Panc1 (cell line): ENCODE results near the gene CAV1. TPM values are rescaled to one million over a fixed set of nuclear protein-coding genes. Genes with fewer than 3 reads are reported as not detected.

Experiments used
- ATAC-seq: fragments of 200-7000 bp; cut with Tn5 transposase; 2 replicates; pipeline ENCODE4 v1.9.1; 2020; ENCODE audit warnings: mild to moderate bottlenecking, moderate library complexity
- BruUV-seq: library from RNA; stranded (reverse); fragments of 400-500 nt; replicated peaks from 2 replicates; lab custom pipeline; 2021; lab: Mats Ljungman, UMichigan
- CTCF ChIA-PET: fragments of 300-600 bp; sonication (Branson Sonifier 250); formaldehyde crosslinking; loops from one replicate; lab custom pipeline; 2022; ENCODE audit warnings: antibody characterized with exemption; lab: Charles Lee
- POLR2A ChIA-PET: fragments of 300-600 bp; sonication (Branson Sonifier 250); formaldehyde crosslinking; loops from one replicate; lab custom pipeline; 2022; ENCODE audit warnings: antibody characterized with exemption; lab: Charles Lee
- DNase-seq: peaks from one replicate; pipeline ENCODE4 v3.0.0-alpha.2; 2010; ENCODE audit warnings: low read depth, low spot score
- H3K27ac ChIP-seq: 2 replicates; pipeline ENCODE4 v1.5.1; 2011; ENCODE audit warnings: mild to moderate bottlenecking, low read length, inconsistent platforms
- H3K27me3 ChIP-seq: fragments of 200-500 bp; sonication (Bioruptor generic); 2 replicates; pipeline ENCODE4 v1.6.0; 2014; ENCODE audit warnings: low read length, inconsistent platforms; ENCODE audit not compliant: control insufficient read depth, insufficient read depth
- H3K36me3 ChIP-seq: fragments of 200-500 bp; sonication (Bioruptor generic); 2 replicates; pipeline ENCODE4 v1.5.1; 2014; ENCODE audit warnings: inconsistent platforms, mild to moderate bottlenecking, low read length, moderate library complexity; ENCODE audit not compliant: control insufficient read depth, insufficient read depth
- H3K4me1 ChIP-seq: 2 replicates; pipeline ENCODE4 v1.5.1; 2011; ENCODE audit warnings: inconsistent platforms, mild to moderate bottlenecking, low read length, moderate library complexity; ENCODE audit not compliant: control insufficient read depth, insufficient read depth
- H3K4me3 ChIP-seq, 2 experiments: 2 replicates each; pipeline ENCODE4 v1.5.1; 2011 to 2012; ENCODE audit warnings: low read depth in 2 of 2, low read length in 2 of 2, mild to moderate bottlenecking in 2 of 2, inconsistent platforms in 1 of 2, moderate library complexity in 1 of 2
- H3K9me3 ChIP-seq: fragments of 200-500 bp; sonication (Bioruptor generic); 2 replicates; pipeline ENCODE4 v1.5.1; 2014; ENCODE audit warnings: low read depth, mild to moderate bottlenecking, inconsistent platforms, low read length, moderate library complexity; ENCODE audit not compliant: control insufficient read depth, insufficient read depth
- POLR2AphosphoS5 ChIP-seq: IDR thresholded peaks from 2 replicates; pipeline ENCODE4 v1.6.1; 2012; ENCODE audit warnings: mild to moderate bottlenecking, low read depth, low read length, moderate library complexity
- SIN3A ChIP-seq: IDR thresholded peaks from 2 replicates; pipeline ENCODE4 v1.6.1; 2012; ENCODE audit warnings: low read depth, mild to moderate bottlenecking, low read length, moderate library complexity, borderline replicate concordance; ENCODE audit not compliant: insufficient read depth
- TCF7L2 ChIP-seq: IDR thresholded peaks from 2 replicates; pipeline ENCODE4 v1.6.1; 2011; ENCODE audit warnings: mild to moderate bottlenecking, low read depth, low read length, inconsistent platforms
- in situ Hi-C: cut with HindIII; loops from 2 replicates; pipeline ENCODE4 v1.10.0; 2016; ENCODE audit warnings: low sequenced_read_pairs, low pct_unique_long_range_greater_than_20kb
- intact Hi-C: fragments of 100-400 bp; cut with micrococcal nuclease; formaldehyde crosslinking; loops from one replicate; pipeline ENCODE4 v1.10.0; 2022; ENCODE audit not compliant: unreplicated experiment
- total RNA-seq: library from RNA; stranded (reverse); gene quantifications from one replicate; pipeline ENCODE4 v1.2.1, GENCODE V29; 2021; ENCODE audit not compliant: unreplicated experiment
- TF ChIP-seq, protein P1 (sequence below), 2 experiments: IDR thresholded peaks; 2 replicates each; pipeline ENCODE4 v1.6.1; 2011 to 2012; ENCODE audit warnings: low read depth in 2 of 2, control low read depth in 1 of 2, low read length in 1 of 2, mild to moderate bottlenecking in 1 of 2, moderate library complexity in 1 of 2; ENCODE audit not compliant: insufficient read depth in 1 of 2
- TF ChIP-seq, protein P2 (sequence below): fragments of 450-650 bp; IDR thresholded peaks from 2 replicates; pipeline ENCODE4 v1.5.1; 2017; ENCODE audit warnings: mild to moderate bottlenecking

Gene CAV1
- total RNA-seq, 1 experiment from 2014 or later, result 496 TPM

DNA sequence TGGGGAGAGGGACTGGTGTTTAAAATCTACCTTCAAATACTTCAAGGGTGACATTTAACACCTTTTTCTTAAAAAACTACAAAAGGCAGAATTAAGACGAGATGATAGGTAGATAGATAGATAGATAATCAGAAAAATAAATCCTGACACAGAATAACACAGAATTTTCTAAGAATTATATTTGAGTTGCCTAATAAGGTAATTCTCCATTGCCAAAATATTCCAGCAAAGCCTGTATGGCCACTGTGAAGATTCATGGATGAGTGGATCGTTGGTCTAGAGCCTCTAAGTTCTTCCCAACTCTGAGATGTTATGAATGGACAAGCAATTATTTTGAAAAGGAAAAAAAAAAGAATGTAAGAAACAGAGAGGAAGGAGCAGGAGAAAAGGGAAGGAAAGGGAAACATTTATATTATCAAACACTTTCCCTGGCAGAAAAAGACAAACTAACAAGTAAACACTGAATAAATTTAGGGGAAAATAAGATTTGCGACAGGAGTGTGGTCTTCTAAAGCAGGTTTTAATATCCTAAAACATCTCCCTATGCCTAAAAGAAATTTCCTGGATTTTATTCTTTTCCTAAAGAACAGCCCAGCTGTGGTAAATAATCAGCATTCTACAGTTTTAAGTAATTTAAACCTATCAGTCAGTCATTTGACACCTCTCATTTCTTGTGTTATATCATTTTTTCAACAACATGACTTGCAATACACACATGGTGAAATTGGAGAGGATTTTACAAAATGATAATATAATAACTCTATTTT lies 32.8 kb upstream of the CAV1 start:
- BruUV-seq, result no TSS peak
- H3K9me3 ChIP-seq, result no peaks in the 10 kb centered on the region
- POLR2A ChIA-PET, result interaction anchor here (0.6 kb wide), 1 partner anchor 76 kb away, joined by 4 read pairs; no protein-coding TSS in a partner anchor
- DNase-seq (no peak), ATAC-seq (no peak)
- H3K36me3 ChIP-seq, result no peaks in the 10 kb centered on the region
- peak overlapping the region; percentile 75 for H3K27ac ChIP-seq
- CTCF ChIA-PET, result no interaction called here
- TF ChIP-seq, protein P1, sequence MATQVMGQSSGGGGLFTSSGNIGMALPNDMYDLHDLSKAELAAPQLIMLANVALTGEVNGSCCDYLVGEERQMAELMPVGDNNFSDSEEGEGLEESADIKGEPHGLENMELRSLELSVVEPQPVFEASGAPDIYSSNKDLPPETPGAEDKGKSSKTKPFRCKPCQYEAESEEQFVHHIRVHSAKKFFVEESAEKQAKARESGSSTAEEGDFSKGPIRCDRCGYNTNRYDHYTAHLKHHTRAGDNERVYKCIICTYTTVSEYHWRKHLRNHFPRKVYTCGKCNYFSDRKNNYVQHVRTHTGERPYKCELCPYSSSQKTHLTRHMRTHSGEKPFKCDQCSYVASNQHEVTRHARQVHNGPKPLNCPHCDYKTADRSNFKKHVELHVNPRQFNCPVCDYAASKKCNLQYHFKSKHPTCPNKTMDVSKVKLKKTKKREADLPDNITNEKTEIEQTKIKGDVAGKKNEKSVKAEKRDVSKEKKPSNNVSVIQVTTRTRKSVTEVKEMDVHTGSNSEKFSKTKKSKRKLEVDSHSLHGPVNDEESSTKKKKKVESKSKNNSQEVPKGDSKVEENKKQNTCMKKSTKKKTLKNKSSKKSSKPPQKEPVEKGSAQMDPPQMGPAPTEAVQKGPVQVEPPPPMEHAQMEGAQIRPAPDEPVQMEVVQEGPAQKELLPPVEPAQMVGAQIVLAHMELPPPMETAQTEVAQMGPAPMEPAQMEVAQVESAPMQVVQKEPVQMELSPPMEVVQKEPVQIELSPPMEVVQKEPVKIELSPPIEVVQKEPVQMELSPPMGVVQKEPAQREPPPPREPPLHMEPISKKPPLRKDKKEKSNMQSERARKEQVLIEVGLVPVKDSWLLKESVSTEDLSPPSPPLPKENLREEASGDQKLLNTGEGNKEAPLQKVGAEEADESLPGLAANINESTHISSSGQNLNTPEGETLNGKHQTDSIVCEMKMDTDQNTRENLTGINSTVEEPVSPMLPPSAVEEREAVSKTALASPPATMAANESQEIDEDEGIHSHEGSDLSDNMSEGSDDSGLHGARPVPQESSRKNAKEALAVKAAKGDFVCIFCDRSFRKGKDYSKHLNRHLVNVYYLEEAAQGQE (IDR thresholded peaks at IDR 0.05; ENCODE audit: insufficient read depth in 1 of 2, low read depth in 2 of 2, low read length in 1 of 2), result no peak
- TF ChIP-seq, protein P2, sequence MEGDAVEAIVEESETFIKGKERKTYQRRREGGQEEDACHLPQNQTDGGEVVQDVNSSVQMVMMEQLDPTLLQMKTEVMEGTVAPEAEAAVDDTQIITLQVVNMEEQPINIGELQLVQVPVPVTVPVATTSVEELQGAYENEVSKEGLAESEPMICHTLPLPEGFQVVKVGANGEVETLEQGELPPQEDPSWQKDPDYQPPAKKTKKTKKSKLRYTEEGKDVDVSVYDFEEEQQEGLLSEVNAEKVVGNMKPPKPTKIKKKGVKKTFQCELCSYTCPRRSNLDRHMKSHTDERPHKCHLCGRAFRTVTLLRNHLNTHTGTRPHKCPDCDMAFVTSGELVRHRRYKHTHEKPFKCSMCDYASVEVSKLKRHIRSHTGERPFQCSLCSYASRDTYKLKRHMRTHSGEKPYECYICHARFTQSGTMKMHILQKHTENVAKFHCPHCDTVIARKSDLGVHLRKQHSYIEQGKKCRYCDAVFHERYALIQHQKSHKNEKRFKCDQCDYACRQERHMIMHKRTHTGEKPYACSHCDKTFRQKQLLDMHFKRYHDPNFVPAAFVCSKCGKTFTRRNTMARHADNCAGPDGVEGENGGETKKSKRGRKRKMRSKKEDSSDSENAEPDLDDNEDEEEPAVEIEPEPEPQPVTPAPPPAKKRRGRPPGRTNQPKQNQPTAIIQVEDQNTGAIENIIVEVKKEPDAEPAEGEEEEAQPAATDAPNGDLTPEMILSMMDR, result no peak
- TF ChIP-seq SIN3A, result no peak
- no peak for TF ChIP-seq POLR2AphosphoS5
- no peak for TF ChIP-seq TCF7L2
- no peaks in the 10 kb centered on the region for H3K27me3 ChIP-seq
- peaks cover 39% of the 10 kb centered on the region; the same call in 1 of the 2 replicates for H3K4me1 ChIP-seq
- H3K4me3 ChIP-seq, result no peak overlapping the region
- in situ Hi-C loops (no loop called here), intact Hi-C loops (loop anchor here (10.0 kb wide), 1 partner anchor 47 kb away; no protein-coding TSS in a partner anchor)

DNA sequence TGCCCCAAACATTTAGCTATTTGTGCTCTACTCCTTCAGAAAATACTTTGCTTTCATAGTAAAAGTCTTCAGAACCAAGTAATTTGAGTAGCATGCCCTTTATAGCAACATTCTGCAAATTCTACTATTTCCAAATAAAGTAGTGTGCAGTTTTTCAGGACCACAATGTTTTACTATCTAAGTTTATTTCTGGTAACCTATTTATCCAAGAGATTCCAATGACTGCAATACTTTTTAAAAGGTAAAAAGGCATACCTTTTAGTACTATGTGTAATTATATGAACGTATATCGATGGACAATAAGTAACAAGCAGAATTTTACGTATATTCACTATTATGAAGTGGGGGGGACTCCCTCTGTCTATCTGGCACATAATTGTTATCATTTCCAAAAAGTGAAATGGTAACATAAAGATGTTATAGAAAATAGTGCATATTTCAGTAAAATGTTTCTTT lies 32.2 kb upstream of the CAV1 start:
- BruUV-seq, result no TSS peak
- H3K4me1 ChIP-seq, result peaks cover 40% of the 10 kb centered on the region; the same call in 1 of the 2 replicates
- no peaks in the 10 kb centered on the region for H3K36me3 ChIP-seq
- no peak for ATAC-seq
- H3K4me3 ChIP-seq, result no peak overlapping the region
- no peaks in the 10 kb centered on the region for H3K27me3 ChIP-seq
- CTCF ChIA-PET, result no interaction called here
- TF ChIP-seq, protein P2, result no peak
- TF ChIP-seq SIN3A (no peak), POLR2AphosphoS5 (no peak), TCF7L2 (no peak)
- TF ChIP-seq, protein P1 (IDR thresholded peaks at IDR 0.05; ENCODE audit: insufficient read depth in 1 of 2, low read depth in 2 of 2, low read length in 1 of 2), result no peak
- no peaks in the 10 kb centered on the region for H3K9me3 ChIP-seq
- POLR2A ChIA-PET, result no interaction called here
- no peak for DNase-seq
- intact Hi-C loops, result loop anchor here (10.0 kb wide), 1 partner anchor 48 kb away; no protein-coding TSS in a partner anchor
- in situ Hi-C loops, result no loop called here
- H3K27ac ChIP-seq, result peak overlapping the region; percentile 75
